HG02970 (cell line): ENCODE data around the gene ZNF541.

Experiments used
- ATAC-seq: cut with Tn5 transposase; IDR thresholded peaks from one replicate; pipeline ENCODE4 v1.9.1; 2021; ENCODE audit warnings: mild to moderate bottlenecking, moderate library complexity, moderate number of reproducible peaks; ENCODE audit not compliant: unreplicated experiment, low FRiP score

ZNF541 gene

DNA sequence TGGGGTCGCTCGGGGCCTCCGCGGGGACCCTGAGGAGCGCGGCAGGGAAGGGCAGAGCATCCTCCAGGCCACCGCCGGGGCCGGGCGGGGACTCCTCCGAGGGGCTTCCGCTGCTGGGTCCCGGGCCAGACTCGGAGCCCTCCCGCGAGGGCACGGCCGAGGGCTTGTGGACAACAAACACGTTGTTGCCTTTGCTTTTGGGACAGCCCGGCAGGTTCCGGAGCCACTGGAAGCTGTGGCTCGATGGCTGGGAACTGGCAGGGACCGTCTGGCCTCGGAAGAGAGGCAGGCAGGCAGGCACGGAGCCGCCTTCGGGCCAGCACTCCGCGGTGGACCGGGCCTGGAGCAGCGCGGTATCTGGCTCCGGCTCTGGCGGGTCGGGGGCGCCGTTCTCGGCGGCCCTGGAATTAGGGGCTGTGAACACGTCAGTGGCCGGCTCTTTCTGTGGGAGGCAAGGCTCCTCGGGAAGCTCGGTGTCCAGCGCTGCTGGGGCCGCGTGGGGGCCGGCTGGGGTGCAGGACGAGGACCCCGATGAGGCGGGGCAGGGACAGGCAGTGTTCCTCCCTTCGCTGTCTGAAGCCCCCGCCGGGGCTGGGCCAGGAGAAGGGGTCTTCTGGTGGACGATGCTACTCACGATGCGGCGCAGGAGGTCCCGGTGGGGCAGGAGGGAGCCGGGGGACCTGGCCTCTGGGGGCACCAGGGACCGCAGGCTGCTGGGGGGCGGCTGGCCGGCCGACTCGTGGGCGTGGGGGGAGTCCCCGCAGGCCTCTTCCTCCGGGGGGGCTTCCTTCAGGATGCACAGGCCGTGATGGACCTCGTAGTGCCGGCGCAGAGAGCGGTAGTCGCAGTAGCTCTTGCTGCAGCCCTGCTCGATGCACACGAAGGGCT is 27.6 kb downstream of the ZNF541 start:
- no peak for ATAC-seq

- ATAC-seq = no peak
These were observed 28.5 kb downstream of the ZNF541 start for GRCh38 chr19:47544476-47544875.

DNA sequence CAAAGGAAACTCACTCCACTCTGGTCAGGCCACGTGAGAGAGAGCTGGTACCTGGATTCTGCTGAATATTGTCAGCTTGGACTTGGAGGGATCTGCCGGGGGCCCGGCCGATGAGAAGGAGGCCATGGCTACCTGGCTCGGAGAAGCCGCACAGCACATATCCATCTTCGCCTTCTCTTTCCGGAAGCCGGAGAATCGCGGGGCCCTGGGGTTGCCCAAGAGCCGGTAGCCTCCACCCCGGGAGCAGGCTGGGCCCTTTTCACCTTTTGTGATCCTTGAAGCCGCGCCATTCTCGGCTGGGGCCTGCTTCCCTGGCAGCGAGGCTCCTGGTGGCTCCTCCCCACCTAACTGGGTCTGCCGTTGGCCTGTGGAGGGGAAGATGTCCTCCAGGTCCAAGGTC is 28.9 kb downstream of the ZNF541 start:
- ATAC-seq = no peak

- no peak for ATAC-seq
These were observed 30.9 kb downstream of the ZNF541 start for GRCh38 chr19:47542030-47542475.

DNA sequence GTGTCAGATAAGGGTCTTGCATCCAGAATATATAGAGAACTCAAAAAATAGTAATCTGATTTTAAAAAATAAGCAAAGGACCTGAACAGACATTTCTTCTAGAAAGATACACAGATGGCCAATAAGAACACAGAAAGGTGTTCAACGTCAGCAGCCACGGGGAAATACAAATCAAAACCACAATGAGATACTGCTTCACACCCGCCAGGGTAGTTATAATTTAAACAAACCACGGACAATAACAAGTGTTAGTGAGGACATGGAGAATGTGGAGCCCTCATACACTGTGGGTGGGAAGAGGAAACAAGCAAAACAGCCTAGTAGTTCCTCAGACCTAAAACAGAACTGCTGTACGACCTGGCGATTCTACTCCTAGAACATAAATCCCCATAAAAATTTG is 31.4 kb downstream of the ZNF541 start:
- ATAC-seq = no peak

DNA sequence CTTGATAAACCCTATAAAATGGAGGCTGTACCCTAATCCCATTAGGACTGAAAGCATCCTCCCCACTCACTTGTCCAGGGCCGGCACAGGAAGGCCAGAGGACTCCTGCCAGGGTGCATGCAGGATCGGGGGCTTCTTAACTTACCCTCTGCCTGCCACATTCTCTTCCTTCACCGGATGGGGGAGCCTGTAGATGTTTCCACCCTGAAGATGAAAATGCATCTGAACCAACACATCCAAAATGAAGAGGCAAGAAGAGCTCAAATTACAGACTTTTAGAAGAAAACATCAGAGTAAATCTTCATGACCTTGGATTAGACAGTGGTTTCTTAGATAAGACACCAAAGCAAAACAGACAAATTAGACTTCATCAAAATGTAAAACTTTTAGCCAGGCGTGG is 32.2 kb downstream of the ZNF541 start:
- no peak for ATAC-seq

- ATAC-seq = no peak
These were observed 33.1 kb downstream of the ZNF541 start for GRCh38 chr19:47539747-47540311.

DNA sequence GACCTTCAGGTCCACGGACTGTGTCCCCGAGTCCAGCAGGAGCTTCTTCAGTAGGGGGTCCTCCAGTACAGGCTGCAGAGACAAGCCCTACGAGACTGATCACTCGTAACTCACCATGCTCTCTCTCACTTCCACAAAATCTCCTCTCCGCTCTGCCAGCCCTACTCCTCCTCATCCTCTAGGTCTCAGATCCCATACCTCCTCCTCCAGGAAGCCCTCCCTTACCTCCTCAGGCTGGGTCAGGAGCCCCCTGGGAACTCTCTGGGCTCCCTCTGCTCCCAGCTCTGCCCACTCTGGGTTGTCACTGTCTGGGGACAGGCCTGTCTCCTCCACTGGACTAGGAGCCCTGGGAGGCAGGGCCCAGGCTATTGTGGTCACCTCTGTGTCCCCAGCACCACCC is 34.1 kb downstream of the ZNF541 start:
- ATAC-seq = no peak

- no peak for ATAC-seq
These were observed 35.5 kb downstream of the ZNF541 start for GRCh38 chr19:47537493-47537892.

DNA sequence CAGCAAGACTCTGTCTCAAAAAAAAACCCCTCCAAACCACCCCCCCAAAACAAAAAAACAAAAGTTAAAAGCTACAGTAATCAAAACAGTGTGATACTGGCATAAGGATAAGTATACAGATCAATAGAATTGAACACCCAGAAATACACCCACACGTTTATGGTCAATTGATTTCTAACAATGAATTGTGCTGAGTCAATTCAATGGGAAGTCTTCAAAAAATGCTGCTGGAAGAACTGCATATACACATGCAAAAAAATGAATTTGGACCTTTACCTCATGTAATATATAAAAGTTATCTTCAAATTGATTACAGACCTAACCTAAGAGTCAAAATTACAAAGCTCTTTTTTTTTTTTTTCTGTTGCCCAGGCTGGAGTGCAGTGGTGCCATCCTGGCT is 38.3 kb downstream of the ZNF541 start:
- no peak for ATAC-seq

DNA sequence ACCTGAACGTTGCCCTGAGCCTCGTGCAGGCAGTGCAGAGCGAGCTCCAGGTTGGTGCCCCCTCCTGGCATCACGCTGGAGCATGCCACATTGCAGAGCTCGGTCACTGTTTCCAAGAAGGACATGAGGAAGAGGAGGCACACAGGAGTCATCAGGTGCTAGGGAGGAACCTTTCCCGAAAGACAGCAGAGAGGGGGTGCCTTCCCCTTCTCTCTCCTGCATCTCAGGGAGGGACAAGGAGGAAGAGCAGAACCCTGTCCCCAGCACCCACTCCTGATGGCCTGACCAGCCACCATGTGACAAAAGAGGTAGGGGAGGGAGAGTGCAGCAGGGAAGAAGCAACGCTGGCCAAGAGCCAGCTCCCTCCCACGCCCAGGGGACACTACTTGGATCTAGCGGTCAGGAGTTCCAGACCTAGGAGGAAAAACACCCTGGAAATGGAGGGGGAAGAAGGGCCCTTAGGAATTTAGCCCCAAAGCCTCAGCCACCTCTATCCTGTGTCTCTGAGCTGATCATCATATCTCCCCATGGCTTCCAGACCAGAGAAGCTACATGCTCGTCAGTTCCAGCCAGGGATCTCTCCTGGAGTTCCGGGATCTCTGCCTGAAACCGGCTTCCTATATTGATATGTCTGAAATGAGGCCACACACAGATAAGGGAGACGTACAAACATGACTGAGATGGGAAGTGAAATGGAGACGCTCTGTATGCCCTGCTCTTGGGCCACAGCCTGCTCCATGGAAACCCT is 41.1 kb downstream of the ZNF541 start:
- no peak for ATAC-seq

- ATAC-seq = no peak
These were observed 43.8 kb downstream of the ZNF541 start for GRCh38 chr19:47529018-47529742.

DNA sequence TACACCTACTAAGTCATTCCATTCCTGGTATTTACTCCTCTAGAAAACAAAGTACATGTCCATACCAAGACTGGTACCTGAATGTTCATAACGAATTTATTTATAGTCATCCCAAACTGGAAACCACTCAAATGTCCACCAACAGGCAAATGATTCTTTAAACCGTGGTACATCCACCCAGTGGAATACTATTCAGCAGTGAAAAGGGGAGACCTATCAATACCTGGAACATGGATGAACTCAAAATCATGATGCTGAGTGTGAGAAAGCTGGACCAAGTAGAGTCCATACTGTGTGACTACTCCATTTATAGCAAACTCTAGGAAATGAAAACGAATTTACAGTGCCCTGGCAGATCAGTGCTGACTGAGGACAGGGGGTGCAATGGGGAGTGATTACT is 46.1 kb downstream of the ZNF541 start:
- no peak for ATAC-seq

DNA sequence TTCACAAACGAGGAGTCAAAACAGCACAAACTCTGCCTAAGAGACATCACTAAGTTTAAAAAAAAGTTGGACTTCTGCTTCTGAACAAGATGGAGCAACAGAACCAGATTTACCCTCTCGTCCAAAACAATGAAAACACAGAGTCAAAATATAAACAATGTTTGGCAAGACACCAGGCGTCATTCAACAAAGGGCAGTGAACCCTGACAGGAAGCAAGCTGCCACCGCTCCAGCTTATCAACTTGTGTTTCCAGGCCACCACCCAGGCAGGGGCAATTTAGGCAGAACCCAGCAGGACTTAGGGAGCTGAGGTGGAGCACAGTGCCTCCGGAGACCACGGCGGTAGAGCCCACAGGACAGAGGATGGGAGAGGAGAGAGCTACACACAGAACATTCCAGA is 49.5 kb downstream of the ZNF541 start:
- no peak for ATAC-seq
